Neural cell (in vitro differentiated cells): ENCODE measurements around the gene RAB1A. TPM values are rescaled to one million over a fixed set of nuclear protein-coding genes. Genes with fewer than 3 reads are reported as not detected.

Source experiments
- H2AFZ ChIP-seq: fragments of 200-600, 300-800 bp; sonication (generic), shearing (Covaris generic); 2 replicates; pipeline ENCODE4 v1.6.0; 2014; ENCODE audit warnings: low read depth, mild to moderate bottlenecking, antibody characterized with exemption, low read length, moderate library complexity
- H3F3A ChIP-seq: fragments of 200-600 bp; shearing (Covaris generic); 2 replicates; pipeline ENCODE4 v1.6.1; 2016; ENCODE audit warnings: mild to moderate bottlenecking, moderate library complexity, mixed read lengths, antibody characterized with exemption, low read length; ENCODE audit not compliant: insufficient read depth, poor library complexity, severe bottlenecking
- H3K27ac ChIP-seq: fragments of 200-600, 300-800 bp; sonication (generic), shearing (Covaris generic); 2 replicates; pipeline ENCODE4 v1.5.1; 2014; ENCODE audit warnings: mild to moderate bottlenecking, low read length, moderate library complexity
- H3K27me3 ChIP-seq: fragments of 300-800, 200-600 bp; sonication (generic), shearing (Covaris generic); 2 replicates; pipeline ENCODE4 v1.6.0; 2014; ENCODE audit warnings: mild to moderate bottlenecking, low read depth, low read length, moderate library complexity; ENCODE audit not compliant: insufficient read depth
- H3K36me3 ChIP-seq: fragments of 300-800, 200-600 bp; sonication (generic), shearing (Covaris generic); 2 replicates; pipeline ENCODE4 v1.5.1; 2014; ENCODE audit warnings: mild to moderate bottlenecking, antibody characterized with exemption, low read length, moderate library complexity; ENCODE audit not compliant: insufficient read depth
- H3K4me2 ChIP-seq: fragments of 300-800, 200-600 bp; sonication (generic), shearing (Covaris generic); 2 replicates; pipeline ENCODE4 v1.6.0; 2014; ENCODE audit warnings: mild to moderate bottlenecking, low read length
- H3K4me3 ChIP-seq: fragments of 300-800, 200-600 bp; sonication (generic), shearing (Covaris generic); 2 replicates; pipeline ENCODE4 v1.5.1; 2014; ENCODE audit warnings: mild to moderate bottlenecking, low read length, moderate library complexity
- H3K79me2 ChIP-seq: fragments of 200-600 bp; shearing (Covaris generic); replicated peaks from 2 replicates; pipeline ENCODE4 v1.6.0; 2014; ENCODE audit warnings: mild to moderate bottlenecking, low read length, moderate library complexity; ENCODE audit not compliant: insufficient read depth
- H3K9ac ChIP-seq: fragments of 300-800, 200-600 bp; sonication (generic), shearing (Covaris generic); 2 replicates; pipeline ENCODE4 v1.6.1; 2016; ENCODE audit warnings: mild to moderate bottlenecking, low read length, mixed read lengths
- H3K9me2 ChIP-seq: fragments of 200-600 bp; shearing (Covaris generic); 2 replicates; pipeline ENCODE4 v1.6.1; 2016; ENCODE audit warnings: mild to moderate bottlenecking, low read length, mixed read lengths; ENCODE audit not compliant: insufficient read depth
- H3K9me3 ChIP-seq: fragments of 200-600, 300-800 bp; sonication (generic), shearing (Covaris generic); 2 replicates; pipeline ENCODE4 v1.6.1; 2016; ENCODE audit warnings: mild to moderate bottlenecking, mixed run types, low read length, moderate library complexity, mixed read lengths
- H4K20me1 ChIP-seq: fragments of 200-600 bp; shearing (Covaris generic); 2 replicates; pipeline ENCODE4 v1.6.1; 2016; ENCODE audit warnings: mild to moderate bottlenecking, mixed run types; ENCODE audit not compliant: insufficient read depth
- EP300 ChIP-seq: fragments of 450-650 bp; conservative IDR thresholded peaks from 2 replicates; pipeline ENCODE4 v1.6.1; 2014; ENCODE audit warnings: antibody characterized with exemption, mild to moderate bottlenecking, moderate library complexity; ENCODE audit not compliant: poor library complexity, severe bottlenecking
- EZH2 ChIP-seq: fragments of 200-600, 300-800 bp; shearing (Covaris generic), sonication (generic); IDR thresholded peaks from 2 replicates; pipeline ENCODE4 v1.6.1; 2014; ENCODE audit warnings: antibody characterized with exemption, low read length, borderline replicate concordance, mild to moderate bottlenecking; ENCODE audit not compliant: insufficient read depth, poor library complexity, severe bottlenecking
- MXI1 ChIP-seq: fragments of 450-650 bp; conservative IDR thresholded peaks from 2 replicates; pipeline ENCODE4 v1.6.1; 2014; ENCODE audit warnings: antibody characterized with exemption, mild to moderate bottlenecking; ENCODE audit not compliant: poor library complexity, severe bottlenecking
- POLR2AphosphoS5 ChIP-seq: IDR thresholded peaks from 2 replicates; pipeline ENCODE4 v1.6.1; 2012
- RAD21 ChIP-seq: fragments of 450-650 bp; conservative IDR thresholded peaks from 2 replicates; pipeline ENCODE4 v1.6.1; 2014; ENCODE audit warnings: antibody characterized with exemption, mild to moderate bottlenecking, moderate library complexity
- REST ChIP-seq: IDR thresholded peaks from 2 replicates; pipeline ENCODE4 v1.6.1; 2012; ENCODE audit warnings: borderline replicate concordance
- SMC3 ChIP-seq: fragments of 450-650 bp; conservative IDR thresholded peaks from 2 replicates; pipeline ENCODE4 v1.6.1; 2014; ENCODE audit warnings: antibody characterized with exemption, mild to moderate bottlenecking, moderate library complexity; ENCODE audit not compliant: poor library complexity
- TAF1 ChIP-seq: IDR thresholded peaks from 2 replicates; pipeline ENCODE4 v1.6.1; 2012; ENCODE audit warnings: low read depth
- polyA plus RNA-seq: library from polyadenylated mRNA; depleted of rRNA; stranded (reverse); fragments of >200 nt; gene quantifications from 2 replicates; pipeline ENCODE4 v1.2.3, GENCODE V29; 2014
- TF ChIP-seq, protein P1 (sequence below): fragments of 450-650 bp; IDR thresholded peaks from 2 replicates; pipeline ENCODE4 v1.5.1; 2014; ENCODE audit warnings: antibody characterized with exemption, mild to moderate bottlenecking, moderate library complexity; ENCODE audit not compliant: poor library complexity, severe bottlenecking

RAB1A gene
- polyA plus RNA-seq, 1 donor from 2014 or later, result 240 TPM

- no peaks in the 10 kb centered on the region for H3F3A ChIP-seq
- H4K20me1 ChIP-seq, result peaks cover 13% of the 10 kb centered on the region
- H2AFZ ChIP-seq, result no peak overlapping the region
- no peak overlapping the region for H3K4me2 ChIP-seq
- no peaks in the 10 kb centered on the region for H3K9me3 ChIP-seq
- no peak overlapping the region for H3K27ac ChIP-seq
- no peak for TF ChIP-seq MXI1
- TF ChIP-seq EP300, result no peak
- TF ChIP-seq SMC3, result no peak
- TF ChIP-seq, protein P1, sequence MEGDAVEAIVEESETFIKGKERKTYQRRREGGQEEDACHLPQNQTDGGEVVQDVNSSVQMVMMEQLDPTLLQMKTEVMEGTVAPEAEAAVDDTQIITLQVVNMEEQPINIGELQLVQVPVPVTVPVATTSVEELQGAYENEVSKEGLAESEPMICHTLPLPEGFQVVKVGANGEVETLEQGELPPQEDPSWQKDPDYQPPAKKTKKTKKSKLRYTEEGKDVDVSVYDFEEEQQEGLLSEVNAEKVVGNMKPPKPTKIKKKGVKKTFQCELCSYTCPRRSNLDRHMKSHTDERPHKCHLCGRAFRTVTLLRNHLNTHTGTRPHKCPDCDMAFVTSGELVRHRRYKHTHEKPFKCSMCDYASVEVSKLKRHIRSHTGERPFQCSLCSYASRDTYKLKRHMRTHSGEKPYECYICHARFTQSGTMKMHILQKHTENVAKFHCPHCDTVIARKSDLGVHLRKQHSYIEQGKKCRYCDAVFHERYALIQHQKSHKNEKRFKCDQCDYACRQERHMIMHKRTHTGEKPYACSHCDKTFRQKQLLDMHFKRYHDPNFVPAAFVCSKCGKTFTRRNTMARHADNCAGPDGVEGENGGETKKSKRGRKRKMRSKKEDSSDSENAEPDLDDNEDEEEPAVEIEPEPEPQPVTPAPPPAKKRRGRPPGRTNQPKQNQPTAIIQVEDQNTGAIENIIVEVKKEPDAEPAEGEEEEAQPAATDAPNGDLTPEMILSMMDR, result no peak
- TF ChIP-seq EZH2, result no peak
- TF ChIP-seq POLR2AphosphoS5, result no peak
- no peak for TF ChIP-seq REST
- TF ChIP-seq RAD21, result no peak
- no peak for TF ChIP-seq TAF1
- no peak overlapping the region for H3K9ac ChIP-seq
- peaks cover 88% of the 10 kb centered on the region for H3K79me2 ChIP-seq
- no peaks in the 10 kb centered on the region for H3K27me3 ChIP-seq
- H3K9me2 ChIP-seq, result no peaks in the 10 kb centered on the region
- H3K36me3 ChIP-seq, result no peaks in the 10 kb centered on the region
- no peak overlapping the region for H3K4me3 ChIP-seq
Measured at GRCh38 chr2:65113816-65114215, 16.1 kb downstream of the RAB1A start.

DNA sequence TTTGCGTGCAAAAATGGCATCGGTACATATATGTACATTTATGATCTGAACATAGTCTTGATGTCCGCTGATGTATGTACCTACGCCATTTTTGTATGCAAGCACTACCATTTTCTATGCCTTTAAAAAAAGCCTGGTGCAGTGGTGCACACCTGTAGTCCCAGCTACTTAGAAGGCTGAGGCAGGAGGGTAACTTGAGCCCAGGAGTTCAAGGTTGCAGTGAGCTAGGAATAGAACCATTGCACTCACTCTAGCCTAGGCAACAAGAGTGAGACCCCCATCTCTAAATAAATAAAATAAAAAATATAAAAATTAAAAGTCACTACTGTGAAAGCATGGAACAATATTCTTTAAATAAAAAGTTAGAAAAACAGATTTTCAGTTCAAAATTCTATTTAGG, 16.7 kb downstream of the RAB1A start:
- H3K36me3 ChIP-seq, result no peaks in the 10 kb centered on the region
- peaks cover 13% of the 10 kb centered on the region for H4K20me1 ChIP-seq
- TF ChIP-seq TAF1 (no peak), EZH2 (no peak), REST (no peak), EP300 (no peak), POLR2AphosphoS5 (no peak)
- TF ChIP-seq, protein P1, result no peak

More for the DNA sequence above, 16.7 kb downstream of the RAB1A start:
- no peaks in the 10 kb centered on the region for H3K27me3 ChIP-seq
- H3K27ac ChIP-seq, result no peak overlapping the region
- no peaks in the 10 kb centered on the region for H3K9me3 ChIP-seq
- H3K4me3 ChIP-seq, result no peak overlapping the region
- no peaks in the 10 kb centered on the region for H3F3A ChIP-seq
- peaks cover 89% of the 10 kb centered on the region for H3K79me2 ChIP-seq
- no peak overlapping the region for H3K9ac ChIP-seq
- H3K4me2 ChIP-seq, result no peak overlapping the region
- H3K9me2 ChIP-seq, result no peaks in the 10 kb centered on the region
- no peak overlapping the region for H2AFZ ChIP-seq
